ENCODE measurements around the gene FAM50B.

The FAM50B gene

DNA sequence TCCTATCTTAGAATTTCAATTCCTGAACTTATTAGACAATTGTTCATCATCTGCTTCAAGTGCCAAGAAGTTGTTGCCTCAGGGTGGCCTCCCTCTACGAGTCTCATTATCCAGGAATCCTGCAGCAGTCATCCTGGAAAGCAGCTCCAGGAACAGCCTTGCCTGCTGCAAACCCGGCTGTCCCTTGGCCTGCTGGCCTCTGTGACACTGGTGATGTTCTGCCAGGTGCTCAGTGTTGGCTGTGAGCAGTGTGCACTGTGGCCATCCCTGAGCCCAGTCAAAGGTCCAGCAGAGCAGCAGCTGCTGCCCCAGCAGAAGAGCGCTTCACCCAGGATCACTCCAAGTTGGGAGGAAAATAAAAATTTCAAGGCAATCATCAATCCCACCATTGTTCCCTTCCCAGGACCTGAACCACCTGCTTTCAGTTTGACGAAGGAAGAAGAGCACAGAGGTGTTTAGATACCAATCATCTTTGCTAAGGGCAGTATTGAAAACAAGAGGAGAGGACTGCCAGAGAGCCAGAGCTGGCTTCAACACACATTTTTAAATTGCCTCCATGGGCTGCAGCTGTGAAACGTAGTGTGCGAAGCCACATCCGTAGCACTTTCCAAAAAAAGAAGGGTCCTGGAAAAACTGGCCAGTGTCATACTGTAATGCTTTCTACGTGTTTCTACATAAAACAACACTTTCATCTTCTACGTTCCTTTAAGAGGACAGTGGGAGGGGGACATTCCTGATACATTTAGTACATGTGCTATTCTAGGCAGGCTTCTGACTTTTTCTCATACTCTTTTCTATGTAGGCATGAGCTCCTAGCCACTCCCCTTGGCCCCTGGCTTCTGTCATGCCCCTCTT lies 7.2 kb upstream of the FAM50B start:
- Histone ChIP-seq H3K4me3 (ENCODE audit: low read depth, low read length) (no peak overlapping the region), H3K4me1 (no peaks in the 10 kb centered on the region), H3K9me3 (no peaks in the 10 kb centered on the region), H3K27me3 (no peaks in the 10 kb centered on the region), H3K36me3 (no peaks in the 10 kb centered on the region)
- TF ChIP-seq CTCF (IDR thresholded peaks at IDR 0.05; ENCODE audit: low read depth, low read length): no peak
- no peak for DNase-seq

- no peak for DNase-seq
- no peak for TF ChIP-seq CTCF (IDR thresholded peaks at IDR 0.05; ENCODE audit: low read depth, low read length)
- H3K4me1 ChIP-seq: no peaks in the 10 kb centered on the region
- H3K4me3 ChIP-seq (ENCODE audit: low read depth, low read length): no peak overlapping the region
- no peaks in the 10 kb centered on the region for H3K9me3 ChIP-seq
- H3K27me3 ChIP-seq: no peaks in the 10 kb centered on the region
- no peaks in the 10 kb centered on the region for H3K36me3 ChIP-seq
These were observed 5.6 kb upstream of the FAM50B start for GRCh38 chr6:3843379-3844096.

- no peak for TF ChIP-seq CTCF (IDR thresholded peaks at IDR 0.05; ENCODE audit: low read depth, low read length)
- no peak for DNase-seq
- Histone ChIP-seq H3K4me3 (ENCODE audit: low read depth, low read length) (no peak overlapping the region), H3K27me3 (no peaks in the 10 kb centered on the region), H3K9me3 (no peaks in the 10 kb centered on the region), H3K4me1 (no peaks in the 10 kb centered on the region), H3K36me3 (no peaks in the 10 kb centered on the region)
These were observed 5.1 kb upstream of the FAM50B start for GRCh38 chr6:3844097-3844463.

DNA sequence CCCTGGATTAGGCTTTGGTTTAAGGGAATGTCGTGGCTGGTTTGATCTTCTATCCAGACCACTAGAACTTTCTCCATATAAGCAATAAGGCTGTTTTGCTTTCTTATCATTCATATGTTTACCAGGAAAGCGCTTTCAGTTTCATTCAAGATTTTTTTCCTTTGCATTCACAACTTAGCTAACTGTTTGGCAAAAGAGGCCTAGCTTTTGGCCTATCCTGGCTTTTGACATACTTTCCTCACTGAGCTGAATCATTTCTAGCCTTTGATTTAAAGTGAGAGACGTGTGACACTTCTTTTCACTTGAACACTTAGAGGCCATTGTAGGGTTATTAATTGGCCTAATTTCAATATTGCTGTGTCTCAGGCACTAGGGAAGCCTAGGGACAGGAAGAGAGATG lies 1.7 kb upstream of the FAM50B start:
- DNase-seq: no peak
- H3K9me3 ChIP-seq: no peaks in the 10 kb centered on the region
- no peaks in the 10 kb centered on the region for H3K27me3 ChIP-seq
- no peaks in the 10 kb centered on the region for H3K4me1 ChIP-seq
- no peak for TF ChIP-seq CTCF (IDR thresholded peaks at IDR 0.05; ENCODE audit: low read depth, low read length)
- H3K36me3 ChIP-seq: no peaks in the 10 kb centered on the region
- H3K4me3 ChIP-seq (ENCODE audit: low read depth, low read length): no peak overlapping the region

DNA sequence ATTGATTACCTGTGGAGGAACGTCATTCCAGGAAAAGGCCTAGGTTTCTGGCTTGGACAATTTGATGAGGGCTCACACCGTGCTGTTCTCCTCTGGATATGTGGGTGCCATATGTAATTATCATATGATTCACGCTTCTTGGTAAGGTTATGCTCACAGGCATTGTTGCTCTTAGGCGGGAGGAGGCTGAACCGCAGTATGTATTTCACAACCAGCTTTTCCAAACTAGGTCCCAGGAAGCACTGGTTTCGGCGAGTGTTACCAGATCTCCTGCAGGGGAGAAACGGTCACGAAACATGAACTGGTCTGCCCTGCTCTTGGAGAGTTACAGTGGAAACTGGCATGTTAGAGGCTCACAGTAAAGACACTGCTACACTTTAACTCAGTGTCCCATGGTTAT lies 793 bp upstream of the FAM50B start:
- no peaks in the 10 kb centered on the region for H3K9me3 ChIP-seq
- DNase-seq: no peak
- H3K27me3 ChIP-seq: no peaks in the 10 kb centered on the region
- TF ChIP-seq CTCF (IDR thresholded peaks at IDR 0.05; ENCODE audit: low read depth, low read length): no peak
- H3K4me1 ChIP-seq: no peaks in the 10 kb centered on the region
- no peaks in the 10 kb centered on the region for H3K36me3 ChIP-seq
- no peak overlapping the region; the same call in 1 of the 2 replicates for H3K4me3 ChIP-seq (ENCODE audit: low read depth, low read length)

Data from BE2C (cell line).